Type B pancreatic cell (in vitro differentiated cells): ENCODE results near the gene TCF3. TPM values are rescaled to one million over a fixed set of nuclear protein-coding genes. Genes with fewer than 3 reads are reported as not detected.

Experiments
- DNase-seq: peaks from one replicate; pipeline ENCODE4 v3.0.0; 2021; ENCODE audit warnings: mixed read lengths; ENCODE audit not compliant: unreplicated experiment; ENCODE audit errors: extremely low spot score
- H3K27ac Mint-ChIP-seq: 2 replicates; pipeline ENCODE4 v1.8.0; 2021; ENCODE audit warnings: mild to moderate bottlenecking, mixed read lengths
- H3K27me3 Mint-ChIP-seq: 2 replicates; pipeline ENCODE4 v1.8.0; 2021; ENCODE audit warnings: mixed read lengths
- H3K36me3 Mint-ChIP-seq: 2 replicates; pipeline ENCODE4 v1.8.0; 2021; ENCODE audit warnings: mixed read lengths
- H3K4me1 Mint-ChIP-seq: one replicate; pipeline ENCODE4 v1.8.0; 2021; ENCODE audit warnings: mixed read lengths; ENCODE audit not compliant: unreplicated experiment
- H3K4me3 Mint-ChIP-seq: 2 replicates; pipeline ENCODE4 v1.8.0; 2021; ENCODE audit warnings: mild to moderate bottlenecking, mixed read lengths
- H3K9me3 Mint-ChIP-seq: 2 replicates; pipeline ENCODE4 v1.8.0; 2021; ENCODE audit warnings: mixed read lengths
- CTCF ChIP-seq: fragments of 200-600 bp; sonication (generic); conservative IDR thresholded peaks from 2 replicates; pipeline ENCODE4 v1.5.0; 2021; ENCODE audit warnings: antibody characterized with exemption, mild to moderate bottlenecking
- total RNA-seq: library from RNA; stranded (reverse); gene quantifications from 2 replicates; pipeline ENCODE4 v1.2.1, GENCODE V29; 2021; ENCODE audit warnings: low replicate concordance

Gene TCF3
- total RNA-seq, 1 donor from 2014 or later = 193 TPM

- DNase-seq = no peak
- Mint-ChIP-seq H3K27ac (no peak overlapping the region), H3K4me1 (peaks cover 16% of the 10 kb centered on the region), H3K4me3 (peak overlapping the region; percentile 74), H3K36me3 (no peaks in the 10 kb centered on the region), H3K9me3 (no peaks in the 10 kb centered on the region), H3K27me3 (no peaks in the 10 kb centered on the region)
- TF ChIP-seq CTCF = no peak
Observed at GRCh38 chr19:1602091-1602707, 50.2 kb downstream of the TCF3 start.

GRCh38 chr19:1601613-1602064 is 50.8 kb downstream of the TCF3 start:
- H3K9me3 Mint-ChIP-seq = no peaks in the 10 kb centered on the region

GRCh38 chr19:1599460-1599846 is 53.0 kb downstream of the TCF3 start:
- no peak for DNase-seq
- peaks cover 8% of the 10 kb centered on the region for H3K4me1 Mint-ChIP-seq
- H3K27ac Mint-ChIP-seq = no peak overlapping the region
- H3K9me3 Mint-ChIP-seq = no peaks in the 10 kb centered on the region
- no peak for TF ChIP-seq CTCF
- no peaks in the 10 kb centered on the region for H3K27me3 Mint-ChIP-seq
- H3K36me3 Mint-ChIP-seq = no peaks in the 10 kb centered on the region
- H3K4me3 Mint-ChIP-seq = no peak overlapping the region

More at GRCh38 chr19:1601613-1602064, 50.8 kb downstream of the TCF3 start:
- peaks cover 16% of the 10 kb centered on the region for H3K4me1 Mint-ChIP-seq
- peak; percentile 49 for TF ChIP-seq CTCF
- H3K27me3 Mint-ChIP-seq = no peaks in the 10 kb centered on the region
- H3K36me3 Mint-ChIP-seq = no peaks in the 10 kb centered on the region
- peak overlapping the region; percentile 23 for H3K27ac Mint-ChIP-seq
- no peak for DNase-seq
- H3K4me3 Mint-ChIP-seq = peak overlapping the region; percentile 39

- Mint-ChIP-seq H3K36me3 (no peaks in the 10 kb centered on the region), H3K27ac (no peak overlapping the region), H3K4me3 (no peak overlapping the region), H3K27me3 (no peaks in the 10 kb centered on the region), H3K9me3 (no peaks in the 10 kb centered on the region), H3K4me1 (peaks cover 8% of the 10 kb centered on the region)
- TF ChIP-seq CTCF = no peak
- DNase-seq = no peak
Observed at GRCh38 chr19:1598777-1599459, 53.5 kb downstream of the TCF3 start.

GRCh38 chr19:1593501-1593772 is 59.0 kb downstream of the TCF3 start:
- Mint-ChIP-seq H3K4me3 (peak overlapping the region; percentile 93), H3K27me3 (no peaks in the 10 kb centered on the region), H3K27ac (peak overlapping the region; percentile 79)

More at GRCh38 chr19:1593501-1593772, 59.0 kb downstream of the TCF3 start:
- peaks cover 9% of the 10 kb centered on the region for H3K4me1 Mint-ChIP-seq
- DNase-seq = no peak
- TF ChIP-seq CTCF = no peak
- no peaks in the 10 kb centered on the region for H3K9me3 Mint-ChIP-seq
- no peaks in the 10 kb centered on the region for H3K36me3 Mint-ChIP-seq
